B cell (primary cell): ENCODE data around the gene SYNE2. TPM values are rescaled to one million over a fixed set of nuclear protein-coding genes. Genes with fewer than 3 reads are reported as not detected.

Experiments
- ATAC-seq: fragments of 200-7000 bp; cut with Tn5 transposase; one replicate; pipeline ENCODE4 v1.10.0; 2021; ENCODE audit warnings: low read depth, mild to moderate bottlenecking, moderate number of reproducible peaks, moderate library complexity
- CTCF ChIA-PET: fragments of 350-600 bp; sonication (Branson Sonifier 250); formaldehyde crosslinking; loops from one replicate; lab custom pipeline; 2021; ENCODE audit warnings: antibody characterized with exemption, inconsistent platforms; lab: Charles Lee
- POLR2A ChIA-PET: fragments of 350-600 bp; sonication (Branson Sonifier 250); formaldehyde crosslinking; loops from one replicate; lab custom pipeline; 2021; ENCODE audit warnings: antibody characterized with exemption; lab: Charles Lee
- DNase-seq: peaks from one replicate; pipeline ENCODE4 v3.0.0; 2013
- H2AFZ ChIP-seq: 2 replicates; pipeline ENCODE4 v1.6.1; 2012; ENCODE audit warnings: mild to moderate bottlenecking, low read depth, low read length; ENCODE audit not compliant: insufficient read depth, poor library complexity, severe bottlenecking
- H3K27ac ChIP-seq, 2 donors: 1 replicate in 1 of 2; 2 replicates in 1 of 2; pipeline ENCODE4 v1.5.1; 2012 to 2013; ENCODE audit warnings: low read length in 2 of 2, mild to moderate bottlenecking in 2 of 2, moderate library complexity in 1 of 2
- H3K27me3 ChIP-seq, 4 experiments: fragments of 200-600 bp in 1 of 4; sonication (generic) in 1 of 4; replicated peaks in 1 of 4; 1 replicate in 2 of 4; 2 replicates in 2 of 4; pipeline versions ENCODE4 v1.6.1 to v1.7.0; 2013 to 2016; ENCODE audit warnings: low read length in 3 of 4, mild to moderate bottlenecking in 2 of 4, mixed read lengths in 1 of 4, moderate library complexity in 1 of 4; ENCODE audit not compliant: insufficient read depth in 4 of 4, control insufficient read depth in 3 of 4; ENCODE audit errors: control extremely low read depth in 1 of 4
- H3K36me3 ChIP-seq, 2 experiments: replicated peaks in 1 of 2; 1 replicate in 1 of 2; 2 replicates in 1 of 2; pipeline versions ENCODE4 v1.6.1 to v1.7.1; 2013; ENCODE audit warnings: low read length in 1 of 2; ENCODE audit not compliant: insufficient read depth in 2 of 2, control insufficient read depth in 1 of 2; ENCODE audit errors: control extremely low read depth in 1 of 2, extremely low read depth in 1 of 2
- H3K4me1 ChIP-seq, 2 donors: fragments of 200-600 bp in 1 of 2; sonication (generic) in 1 of 2; 1 replicate in 1 of 2; 2 replicates in 1 of 2; pipeline versions ENCODE4 v1.5.1 to v1.6.1; 2013 to 2017; ENCODE audit warnings: low read length in 2 of 2; ENCODE audit not compliant: control insufficient read depth in 2 of 2, insufficient read depth in 2 of 2
- H3K4me2 ChIP-seq: replicated peaks from 2 replicates; pipeline ENCODE3; 2012; ENCODE audit warnings: mild to moderate bottlenecking, low read depth, low read length; ENCODE audit not compliant: poor library complexity, severe bottlenecking
- H3K4me3 ChIP-seq, 5 experiments: fragments of 200-600 bp in 1 of 5; sonication (generic) in 1 of 5; 1 replicate in 3 of 5; 2 replicates in 2 of 5; pipeline versions ENCODE4 v1.5.1 to v1.7.0; 2011 to 2016; ENCODE audit warnings: low read length in 4 of 5, mild to moderate bottlenecking in 4 of 5, low read depth in 2 of 5, control low read depth in 1 of 5, moderate library complexity in 1 of 5; ENCODE audit not compliant: insufficient read depth in 1 of 5; ENCODE audit errors: control extremely low read depth in 1 of 5, extremely low read depth in 1 of 5
- H3K79me2 ChIP-seq: fragments of 200-600 bp; sonication (generic); one replicate; pipeline ENCODE4 v1.6.0; 2016; ENCODE audit warnings: low read length; ENCODE audit not compliant: control insufficient read depth, insufficient read depth
- H3K9ac ChIP-seq: fragments of 200-600 bp; sonication (generic); 2 replicates; pipeline ENCODE4 v1.6.1; 2017; ENCODE audit warnings: mild to moderate bottlenecking, low read length, moderate library complexity
- H3K9me3 ChIP-seq, 3 donors: one replicate each; pipeline versions ENCODE4 v1.6.1 to v1.7.1; 2013; ENCODE audit warnings: low read length in 2 of 3; ENCODE audit not compliant: control insufficient read depth in 2 of 3, insufficient read depth in 1 of 3; ENCODE audit errors: control extremely low read depth in 1 of 3
- H4K20me1 ChIP-seq: 2 replicates; pipeline ENCODE4 v1.6.0; 2012; ENCODE audit warnings: mild to moderate bottlenecking, low read length; ENCODE audit not compliant: insufficient read depth, control insufficient read depth, poor library complexity, severe bottlenecking
- H3K27ac Mint-ChIP-seq: one replicate; pipeline ENCODE4 v1.8.0; 2021; ENCODE audit warnings: mixed read lengths
- H3K27me3 Mint-ChIP-seq: one replicate; pipeline ENCODE4 v1.8.0; 2021; ENCODE audit warnings: mixed read lengths
- H3K4me1 Mint-ChIP-seq: one replicate; pipeline ENCODE4 v1.8.0; 2021; ENCODE audit warnings: mixed read lengths
- H3K4me3 Mint-ChIP-seq: one replicate; pipeline ENCODE4 v1.8.0; 2021; ENCODE audit warnings: mixed read lengths
- H3K9me3 Mint-ChIP-seq: one replicate; pipeline ENCODE4 v1.8.0; 2022; ENCODE audit warnings: mixed read lengths; ENCODE audit not compliant: insufficient read depth
- CTCF ChIP-seq: fragments of 200-600 bp; IDR thresholded peaks from one replicate; pipeline ENCODE4 v1.8.0; 2022; ENCODE audit warnings: antibody characterized with exemption, mild to moderate bottlenecking
- EZH2 ChIP-seq: IDR thresholded peaks from 2 replicates; pipeline ENCODE4 v1.6.1; 2012; ENCODE audit warnings: borderline replicate concordance, low read depth, mild to moderate bottlenecking, moderate library complexity, low read length; ENCODE audit not compliant: insufficient read depth, poor library complexity, severe bottlenecking
- WGBS: methylation state at CpG from one replicate; pipeline ENCODE4 v1.1.5; 2013; ENCODE audit warnings: missing lambda C conversion rate; ENCODE audit not compliant: insufficient coverage; 5-methylcytosine and 5-hydroxymethylcytosine counted together
- intact Hi-C: fragments of 100-400 bp; cut with micrococcal nuclease; formaldehyde crosslinking; loops from one replicate; pipeline ENCODE4 v1.10.0; 2022
- polyA plus RNA-seq: library from polyadenylated mRNA; depleted of rRNA; stranded (reverse); fragments of >200 nt; gene quantifications from 2 replicates; pipeline ENCODE4 v1.2.3, GENCODE V29; 2012
- total RNA-seq, 2 donors: library from RNA; stranded (reverse); fragments of 120-200 nt in 1 of 2; gene quantifications; 1 replicate in 1 of 2; 2 replicates in 1 of 2; pipeline versions ENCODE4 v1.2.3 to v1.2.4, GENCODE V29; 2013 to 2022

SYNE2 gene
- total and polyA plus RNA-seq, 2 donors (not counting 1 experiment from before 2014, with no cell fraction given): 39.5 to 105 TPM

- no peak overlapping the region for H2AFZ ChIP-seq
- WGBS: 100% methylated on average over 1 of the region's 2 CpGs
- no peak overlapping the region for H3K4me2 ChIP-seq
- no peaks in the 10 kb centered on the region for H3K27me3 Mint-ChIP-seq
- no peaks in the 10 kb centered on the region for H3K4me1 Mint-ChIP-seq
- H3K9me3 Mint-ChIP-seq: no peaks in the 10 kb centered on the region
- TF ChIP-seq CTCF: no peak
- TF ChIP-seq EZH2: no peak
- H3K27me3 ChIP-seq: no peaks in the 10 kb centered on the region
- H3K36me3 ChIP-seq: peaks cover 0 to 9% of the 10 kb centered on the region in 2 experiments
- ATAC-seq (no peak), DNase-seq (no peak)
- ChIA-PET CTCF (no interaction called here), POLR2A (no interaction called here)
- H3K9ac ChIP-seq: no peak overlapping the region
- no peaks in the 10 kb centered on the region for H3K9me3 ChIP-seq
- H3K4me1 ChIP-seq: no peaks in the 10 kb centered on the region
- H3K4me3 ChIP-seq: no peak overlapping the region
- no peak overlapping the region for H3K4me3 Mint-ChIP-seq
- H3K79me2 ChIP-seq: no peaks in the 10 kb centered on the region
- intact Hi-C loops: no loop called here
- no peaks in the 10 kb centered on the region for H4K20me1 ChIP-seq
- no peak overlapping the region for H3K27ac ChIP-seq
- H3K27ac Mint-ChIP-seq: no peak overlapping the region
Measured at GRCh38 chr14:64107438-64107837, 254.6 kb downstream of the SYNE2 start.

- Mint-ChIP-seq H3K4me3 (no peak overlapping the region), H3K27me3 (no peaks in the 10 kb centered on the region), H3K4me1 (no peaks in the 10 kb centered on the region), H3K9me3 (no peaks in the 10 kb centered on the region), H3K27ac (no peak overlapping the region)
- POLR2A ChIA-PET: no interaction called here
- no peak overlapping the region for H2AFZ ChIP-seq
- H3K27ac ChIP-seq: no peak overlapping the region
- H3K9me3 ChIP-seq: no peaks in the 10 kb centered on the region
- no peaks in the 10 kb centered on the region for H3K79me2 ChIP-seq
- H3K4me1 ChIP-seq: no peaks in the 10 kb centered on the region
- H3K9ac ChIP-seq: no peak overlapping the region
- no peaks in the 10 kb centered on the region for H4K20me1 ChIP-seq
- WGBS: no CpG with 5 or more reads among the region's 1 CpG
- DNase-seq (no peak), ATAC-seq (no peak)
- H3K4me2 ChIP-seq: no peak overlapping the region
- no peak for TF ChIP-seq CTCF
- TF ChIP-seq EZH2: no peak
- no peak overlapping the region for H3K4me3 ChIP-seq
- intact Hi-C loops: no loop called here
- H3K36me3 ChIP-seq: peaks cover 0 to 13% of the 10 kb centered on the region in 2 experiments
- CTCF ChIA-PET: interaction anchor here (0.9 to 1.0 kb wide), 2 partner anchors 193 to 195 kb away, joined by 4 to 5 read pairs; no protein-coding TSS in a partner anchor
- no peaks in the 10 kb centered on the region for H3K27me3 ChIP-seq
Measured at GRCh38 chr14:64109819-64110554, 257.2 kb downstream of the SYNE2 start.
